ENCODE data around the gene RNU5D-1.
"Not testable (repeated sequence)": the region's sequence is repeated elsewhere in the genome, so short reads cannot be mapped to it uniquely, and the experiment has no call there.

RNU5D-1 gene

GRCh38 chr1:44760876-44761275 is 29.9 kb upstream of the RNU5D-1 start:
- H3K36me3 ChIP-seq (ENCODE audit: control insufficient read depth, insufficient read depth, low read length), result peaks cover 98% of the 10 kb centered on the region
- no peaks in the 10 kb centered on the region for H3K4me1 ChIP-seq (ENCODE audit: control insufficient read depth, insufficient read depth, low read length)
- H3K9ac ChIP-seq (ENCODE audit: low read depth, low read length), result no peak overlapping the region
- no peak overlapping the region for H3K27ac ChIP-seq (ENCODE audit: low read depth, low read length)
- no peak overlapping the region for H3K4me3 ChIP-seq (ENCODE audit: low read depth, low read length)
- no peaks in the 10 kb centered on the region for H3K27me3 ChIP-seq (ENCODE audit: control insufficient read depth, insufficient read depth, low read length)
- H3K9me3 ChIP-seq (ENCODE audit: control insufficient read depth, insufficient read depth, low read length), result no peaks in the 10 kb centered on the region

- Histone ChIP-seq H3K27ac (ENCODE audit: low read depth, low read length) (no peak overlapping the region), H3K9ac (ENCODE audit: low read depth, low read length) (no peak overlapping the region), H3K9me3 (ENCODE audit: control insufficient read depth, insufficient read depth, low read length) (no peaks in the 10 kb centered on the region), H3K4me1 (ENCODE audit: control insufficient read depth, insufficient read depth, low read length) (no peaks in the 10 kb centered on the region), H3K27me3 (ENCODE audit: control insufficient read depth, insufficient read depth, low read length) (no peaks in the 10 kb centered on the region), H3K36me3 (ENCODE audit: control insufficient read depth, insufficient read depth, low read length) (peaks cover 97% of the 10 kb centered on the region), H3K4me3 (ENCODE audit: low read depth, low read length) (no peak overlapping the region)
Observed at GRCh38 chr1:44759077-44759476, 28.1 kb upstream of the RNU5D-1 start.

GRCh38 chr1:44757420-44757819 is 26.4 kb upstream of the RNU5D-1 start:
- no peak overlapping the region for H3K4me3 ChIP-seq (ENCODE audit: low read depth, low read length)
- H3K9ac ChIP-seq (ENCODE audit: low read depth, low read length), result no peak overlapping the region
- H3K4me1 ChIP-seq (ENCODE audit: control insufficient read depth, insufficient read depth, low read length), result no peaks in the 10 kb centered on the region
- H3K27ac ChIP-seq (ENCODE audit: low read depth, low read length), result no peak overlapping the region
- peaks cover 97% of the 10 kb centered on the region for H3K36me3 ChIP-seq (ENCODE audit: control insufficient read depth, insufficient read depth, low read length)
- H3K27me3 ChIP-seq (ENCODE audit: control insufficient read depth, insufficient read depth, low read length), result no peaks in the 10 kb centered on the region
- no peaks in the 10 kb centered on the region for H3K9me3 ChIP-seq (ENCODE audit: control insufficient read depth, insufficient read depth, low read length)

GRCh38 chr1:44747878-44748277 is 16.9 kb upstream of the RNU5D-1 start:
- H3K4me1 ChIP-seq (ENCODE audit: control insufficient read depth, insufficient read depth, low read length), result no peaks in the 10 kb centered on the region
- no peak overlapping the region for H3K9ac ChIP-seq (ENCODE audit: low read depth, low read length)
- H3K27ac ChIP-seq (ENCODE audit: low read depth, low read length), result no peak overlapping the region
- H3K9me3 ChIP-seq (ENCODE audit: control insufficient read depth, insufficient read depth, low read length), result no peaks in the 10 kb centered on the region
- peaks cover 83% of the 10 kb centered on the region for H3K36me3 ChIP-seq (ENCODE audit: control insufficient read depth, insufficient read depth, low read length)
- H3K4me3 ChIP-seq (ENCODE audit: low read depth, low read length), result no peak overlapping the region
- H3K27me3 ChIP-seq (ENCODE audit: control insufficient read depth, insufficient read depth, low read length), result no peaks in the 10 kb centered on the region

GRCh38 chr1:44743211-44743610 is 12.2 kb upstream of the RNU5D-1 start:
- Histone ChIP-seq H3K36me3 (ENCODE audit: control insufficient read depth, insufficient read depth, low read length) (peaks cover 61% of the 10 kb centered on the region), H3K9ac (ENCODE audit: low read depth, low read length) (no peak overlapping the region), H3K4me3 (ENCODE audit: low read depth, low read length) (no peak overlapping the region), H3K9me3 (ENCODE audit: control insufficient read depth, insufficient read depth, low read length) (no peaks in the 10 kb centered on the region), H3K27me3 (ENCODE audit: control insufficient read depth, insufficient read depth, low read length) (no peaks in the 10 kb centered on the region), H3K4me1 (ENCODE audit: control insufficient read depth, insufficient read depth, low read length) (peaks cover 6% of the 10 kb centered on the region; the same call in 1 of the 2 replicates), H3K27ac (ENCODE audit: low read depth, low read length) (no peak overlapping the region)

- peak overlapping the region; percentile 76 for H3K9ac ChIP-seq (ENCODE audit: low read depth, low read length)
- H3K36me3 ChIP-seq (ENCODE audit: control insufficient read depth, insufficient read depth, low read length), result peaks cover 36% of the 10 kb centered on the region
- peaks cover 6% of the 10 kb centered on the region; the same call in 1 of the 2 replicates for H3K4me1 ChIP-seq (ENCODE audit: control insufficient read depth, insufficient read depth, low read length)
- H3K27ac ChIP-seq (ENCODE audit: low read depth, low read length), result peak overlapping the region; percentile 84
- peak overlapping the region; percentile 79 for H3K4me3 ChIP-seq (ENCODE audit: low read depth, low read length)
- H3K27me3 ChIP-seq (ENCODE audit: control insufficient read depth, insufficient read depth, low read length), result no peaks in the 10 kb centered on the region
- no peaks in the 10 kb centered on the region for H3K9me3 ChIP-seq (ENCODE audit: control insufficient read depth, insufficient read depth, low read length)
Observed at GRCh38 chr1:44740179-44740617, 9.2 kb upstream of the RNU5D-1 start.

GRCh38 chr1:44739307-44740178 is 8.6 kb upstream of the RNU5D-1 start, which contains the start of gene KIF2C:
KIF2C (plus strand) TSS chr1:44739837; CDS start chr1:44739933, 96 bp downstream.
- H3K27ac ChIP-seq (ENCODE audit: low read depth, low read length), result peak within 1 kb of the TSS; percentile 84
- H3K36me3 ChIP-seq (ENCODE audit: control insufficient read depth, insufficient read depth, low read length), result peaks cover 32% of the 10 kb centered on the region
- H3K27me3 ChIP-seq (ENCODE audit: control insufficient read depth, insufficient read depth, low read length), result no peaks in the 10 kb centered on the region
- peak within 1 kb of the TSS; percentile 76 for H3K9ac ChIP-seq (ENCODE audit: low read depth, low read length)
- peaks cover 6% of the 10 kb centered on the region; the same call in 1 of the 2 replicates for H3K4me1 ChIP-seq (ENCODE audit: control insufficient read depth, insufficient read depth, low read length)
- H3K4me3 ChIP-seq (ENCODE audit: low read depth, low read length), result peak within 1 kb of the TSS; percentile 79
- H3K9me3 ChIP-seq (ENCODE audit: control insufficient read depth, insufficient read depth, low read length), result no peaks in the 10 kb centered on the region

GRCh38 chr1:44738953-44739306 is 8.0 kb upstream of the RNU5D-1 start:
- H3K27me3 ChIP-seq (ENCODE audit: control insufficient read depth, insufficient read depth, low read length); H3K9ac ChIP-seq (ENCODE audit: low read depth, low read length); H3K4me1 ChIP-seq (ENCODE audit: control insufficient read depth, insufficient read depth, low read length); H3K9me3 ChIP-seq (ENCODE audit: control insufficient read depth, insufficient read depth, low read length): not testable (repeated sequence)
- Histone ChIP-seq H3K4me3 (ENCODE audit: low read depth, low read length) (peak overlapping the region; percentile 79), H3K27ac (ENCODE audit: low read depth, low read length) (peak overlapping the region; percentile 70), H3K36me3 (ENCODE audit: control insufficient read depth, insufficient read depth, low read length) (peaks cover 26% of the 10 kb centered on the region)

GRCh38 chr1:44735992-44736391 is 5.0 kb upstream of the RNU5D-1 start:
- H3K9ac ChIP-seq (ENCODE audit: low read depth, low read length), result no peak overlapping the region
- H3K4me1 ChIP-seq (ENCODE audit: control insufficient read depth, insufficient read depth, low read length), result peaks cover 7% of the 10 kb centered on the region; the same call in 1 of the 2 replicates
- H3K27ac ChIP-seq (ENCODE audit: low read depth, low read length), result no peak overlapping the region
- H3K27me3 ChIP-seq (ENCODE audit: control insufficient read depth, insufficient read depth, low read length), result no peaks in the 10 kb centered on the region
- no peak overlapping the region for H3K4me3 ChIP-seq (ENCODE audit: low read depth, low read length)
- H3K36me3 ChIP-seq (ENCODE audit: control insufficient read depth, insufficient read depth, low read length), result peaks cover 3% of the 10 kb centered on the region
- H3K9me3 ChIP-seq (ENCODE audit: control insufficient read depth, insufficient read depth, low read length), result no peaks in the 10 kb centered on the region

- Histone ChIP-seq H3K4me3 (ENCODE audit: low read depth, low read length) (no peak overlapping the region), H3K9ac (ENCODE audit: low read depth, low read length) (no peak overlapping the region), H3K36me3 (ENCODE audit: control insufficient read depth, insufficient read depth, low read length) (no peaks in the 10 kb centered on the region), H3K9me3 (ENCODE audit: control insufficient read depth, insufficient read depth, low read length) (no peaks in the 10 kb centered on the region), H3K27me3 (ENCODE audit: control insufficient read depth, insufficient read depth, low read length) (no peaks in the 10 kb centered on the region), H3K27ac (ENCODE audit: low read depth, low read length) (no peak overlapping the region), H3K4me1 (ENCODE audit: control insufficient read depth, insufficient read depth, low read length) (0 out of 2 replicates have a peak, but pooled peaks cover 2% of the 10 kb centered on the region)
Observed at GRCh38 chr1:44733784-44734183, 2.8 kb upstream of the RNU5D-1 start.

- H3K9me3 ChIP-seq (ENCODE audit: control insufficient read depth, insufficient read depth, low read length), result no peaks in the 10 kb centered on the region
- H3K27ac ChIP-seq (ENCODE audit: low read depth, low read length), result no peak overlapping the region
- 0 out of 2 replicates have a peak, but pooled peaks cover 2% of the 10 kb centered on the region for H3K4me1 ChIP-seq (ENCODE audit: control insufficient read depth, insufficient read depth, low read length)
- H3K36me3 ChIP-seq (ENCODE audit: control insufficient read depth, insufficient read depth, low read length), result no peaks in the 10 kb centered on the region
- no peak overlapping the region for H3K4me3 ChIP-seq (ENCODE audit: low read depth, low read length)
- no peaks in the 10 kb centered on the region for H3K27me3 ChIP-seq (ENCODE audit: control insufficient read depth, insufficient read depth, low read length)
- no peak overlapping the region for H3K9ac ChIP-seq (ENCODE audit: low read depth, low read length)
Observed at GRCh38 chr1:44733365-44733764, 2.4 kb upstream of the RNU5D-1 start.

Data from HUES48 (cell line).